ENCODE measurements around the gene TNFRSF6B. TPM values are rescaled to one million over a fixed set of nuclear protein-coding genes. Genes with fewer than 3 reads are reported as not detected.

The TNFRSF6B gene
- total and polyA plus RNA-seq, 7 donors, result 1.2 to 186 (median 4.8) TPM

DNA sequence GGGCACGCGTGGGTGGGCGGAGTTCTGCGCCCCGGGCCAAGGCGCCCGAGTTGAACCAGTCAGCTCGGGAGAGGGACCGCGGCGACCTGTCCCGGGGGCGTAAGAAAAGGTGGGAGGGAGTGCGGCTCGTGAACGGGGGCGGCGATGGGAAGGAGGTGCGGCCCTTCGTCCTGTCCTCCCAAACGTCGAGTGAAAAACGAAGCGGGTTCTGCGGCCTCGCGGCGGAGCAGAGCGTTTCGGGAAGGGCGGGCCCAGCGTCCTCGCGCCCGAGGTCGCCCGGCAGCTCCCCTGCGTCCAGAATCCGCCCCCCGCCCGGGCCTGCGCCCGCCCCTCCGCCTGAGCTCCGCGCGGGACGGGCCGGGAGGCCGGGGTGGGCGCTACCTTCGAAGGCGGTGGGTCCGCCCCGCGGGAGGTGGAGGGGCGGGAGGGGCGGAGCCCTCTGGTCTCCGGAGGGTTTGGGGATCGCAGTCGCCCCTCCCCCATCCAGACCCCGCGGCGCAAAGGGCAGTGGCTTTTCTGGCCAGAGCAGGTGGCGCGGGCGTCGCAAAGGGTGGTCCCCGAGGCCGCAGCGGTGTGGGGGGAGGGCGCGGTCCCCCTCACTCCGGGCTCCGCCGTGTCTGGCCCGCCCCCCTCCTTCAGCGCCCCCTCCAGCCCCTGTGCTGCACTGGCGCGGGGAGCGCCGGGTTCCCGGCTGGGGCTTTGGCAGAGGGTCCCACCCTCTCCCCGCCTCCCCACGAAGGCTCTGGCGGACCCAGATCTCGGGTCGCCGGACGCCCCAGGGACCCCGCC lies 44.1 kb upstream of the TNFRSF6B start:
- H3K27ac ChIP-seq, result peak overlapping the region; percentile 18 to 77 (median 55)
- DNase-seq, result no peak
- peak overlapping the region; percentile 32 to 74 (median 66) for H3K4me3 ChIP-seq
- no peaks in the 10 kb centered on the region for H3K36me3 ChIP-seq
- TF ChIP-seq, protein P1, sequence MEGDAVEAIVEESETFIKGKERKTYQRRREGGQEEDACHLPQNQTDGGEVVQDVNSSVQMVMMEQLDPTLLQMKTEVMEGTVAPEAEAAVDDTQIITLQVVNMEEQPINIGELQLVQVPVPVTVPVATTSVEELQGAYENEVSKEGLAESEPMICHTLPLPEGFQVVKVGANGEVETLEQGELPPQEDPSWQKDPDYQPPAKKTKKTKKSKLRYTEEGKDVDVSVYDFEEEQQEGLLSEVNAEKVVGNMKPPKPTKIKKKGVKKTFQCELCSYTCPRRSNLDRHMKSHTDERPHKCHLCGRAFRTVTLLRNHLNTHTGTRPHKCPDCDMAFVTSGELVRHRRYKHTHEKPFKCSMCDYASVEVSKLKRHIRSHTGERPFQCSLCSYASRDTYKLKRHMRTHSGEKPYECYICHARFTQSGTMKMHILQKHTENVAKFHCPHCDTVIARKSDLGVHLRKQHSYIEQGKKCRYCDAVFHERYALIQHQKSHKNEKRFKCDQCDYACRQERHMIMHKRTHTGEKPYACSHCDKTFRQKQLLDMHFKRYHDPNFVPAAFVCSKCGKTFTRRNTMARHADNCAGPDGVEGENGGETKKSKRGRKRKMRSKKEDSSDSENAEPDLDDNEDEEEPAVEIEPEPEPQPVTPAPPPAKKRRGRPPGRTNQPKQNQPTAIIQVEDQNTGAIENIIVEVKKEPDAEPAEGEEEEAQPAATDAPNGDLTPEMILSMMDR (IDR thresholded peaks at IDR 0.05), result no peak
- TF ChIP-seq POLR2A (IDR thresholded peaks at IDR 0.05) (no peak), EP300 (IDR thresholded peaks at IDR 0.05) (no peak), POLR2AphosphoS5 (IDR thresholded peaks at IDR 0.05) (no peak)
- peaks cover 0 to 14% (median 0%) of the 10 kb centered on the region in 3 donors for H3K27me3 ChIP-seq
- H3K9me3 ChIP-seq, result no peaks in the 10 kb centered on the region
- peaks cover 0 to 38% (median 31%) of the 10 kb centered on the region in 4 donors for H3K4me1 ChIP-seq
- WGBS, 2 donors, result 1 to 2% methylated on average over 91 of the region's 91 CpGs
- intact Hi-C loops (cut with DNase I), result loop anchor here (5.0 to 10.0 kb wide), 2 partner anchors 80 to 322 kb away; partner anchors contain the start of genes HELZ2 and SAMD10

DNA sequence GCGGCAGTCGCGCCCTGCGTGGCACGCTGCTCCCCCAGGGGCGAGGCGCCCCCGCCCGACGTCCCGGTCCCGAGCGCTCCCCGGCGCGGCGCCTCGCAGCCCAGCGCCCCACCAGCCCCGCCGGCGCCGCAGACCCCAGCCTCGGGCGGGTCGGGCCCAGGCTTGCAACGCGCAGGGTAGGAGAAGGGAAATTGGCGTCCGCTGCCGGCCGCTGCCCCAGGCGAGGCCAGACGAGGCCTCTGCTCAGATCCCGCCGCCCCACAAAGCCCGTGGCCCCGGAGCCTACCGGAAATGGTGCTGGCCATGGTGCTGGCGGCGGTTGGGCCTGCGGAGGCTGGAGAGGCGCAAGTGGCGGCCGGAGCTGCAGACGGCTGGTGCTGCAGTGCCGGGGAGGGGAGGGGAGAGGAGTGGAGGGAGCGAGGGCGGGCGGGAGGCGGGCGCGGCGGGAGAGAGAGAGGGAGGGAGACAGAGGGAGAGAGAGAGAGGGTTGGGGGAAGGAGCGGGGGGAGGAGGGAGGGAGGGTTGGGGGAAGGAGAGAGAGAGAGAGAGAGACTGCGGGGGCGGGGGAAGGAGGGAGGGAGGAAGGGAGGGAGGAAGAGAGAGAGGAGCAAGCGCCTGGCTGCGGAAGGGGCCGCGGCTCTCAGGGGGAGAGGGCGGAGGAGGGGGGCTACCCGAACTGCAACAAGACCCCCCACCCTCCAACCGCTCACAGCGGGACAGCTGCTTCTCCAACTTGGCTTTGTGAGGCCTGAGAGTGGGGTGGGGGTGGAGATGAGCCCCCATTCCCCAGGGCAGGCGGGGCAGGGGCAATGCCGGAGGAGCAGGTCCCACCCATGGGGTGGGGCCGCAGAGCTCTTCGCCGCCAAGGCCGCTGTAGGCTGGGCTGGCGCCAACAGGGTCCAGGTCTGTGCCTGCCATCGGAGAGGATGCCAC lies 43.1 kb upstream of the TNFRSF6B start, which contains the start of gene STMN3:
Gene STMN3 (minus strand): TSS at position 384 of the 933 bp plus-strand sequence. CDS start 79 bp downstream, at position 305.
- Histone ChIP-seq H3K27me3 (peaks cover 0 to 14% (median 0%) of the 10 kb centered on the region in 3 donors), H3K4me3 (peak within 1 kb of the TSS; percentile 32 to 74 (median 66)), H3K36me3 (no peaks in the 10 kb centered on the region), H3K4me1 (peaks cover 0 to 44% (median 38%) of the 10 kb centered on the region in 4 donors), H3K9me3 (no peaks in the 10 kb centered on the region), H3K27ac (peak within 1 kb of the TSS; percentile 62 to 78 (median 74))
- intact Hi-C loops (cut with DNase I), result loop anchor here (5.0 to 10.0 kb wide), 2 partner anchors 81 to 321 kb away; partner anchors contain the start of genes HELZ2 and SAMD10
- WGBS, 2 donors, result 1% methylated on average over 72 to 73 of the region's 73 CpGs
- no peak for TF ChIP-seq POLR2A (IDR thresholded peaks at IDR 0.05)
- peak; percentile 33 to 79 (median 70) for TF ChIP-seq POLR2AphosphoS5 (IDR thresholded peaks at IDR 0.05)
- TF ChIP-seq, protein P1 (IDR thresholded peaks at IDR 0.05), result no peak
- peak; percentile 96 for DNase-seq

DNA sequence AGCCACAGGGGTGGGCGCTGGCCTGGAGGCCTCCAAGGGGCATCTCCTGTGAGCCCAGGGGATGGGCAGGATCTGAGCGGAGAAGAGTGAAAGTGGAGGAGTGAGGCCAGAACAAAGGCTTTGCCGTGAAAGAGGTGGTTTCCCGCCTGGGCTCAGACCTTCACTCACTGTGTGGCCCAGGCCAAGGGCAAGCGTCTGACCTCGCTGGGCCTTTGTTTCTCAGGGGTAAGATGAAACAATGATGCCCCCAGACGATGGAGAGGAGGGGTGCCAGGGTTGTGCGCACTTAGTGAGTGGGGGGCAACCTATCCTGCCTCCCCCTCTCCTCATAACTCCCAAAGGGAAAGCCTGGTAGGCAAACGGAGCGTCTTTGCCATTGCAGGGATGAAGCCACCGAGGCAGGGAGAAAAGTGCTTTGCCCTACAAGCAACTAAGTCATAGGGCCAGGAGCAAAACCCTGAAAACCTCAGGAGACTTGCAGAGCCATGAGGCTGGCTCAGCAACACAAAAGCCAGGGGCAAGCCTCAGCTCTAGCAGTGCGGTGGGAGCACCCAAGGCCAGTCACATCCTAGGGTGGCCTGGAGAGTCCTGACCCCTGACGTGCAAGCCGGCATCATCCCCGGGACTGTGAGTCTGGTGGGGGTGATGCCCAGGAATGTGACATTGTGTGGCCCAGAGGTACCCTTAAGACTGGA lies 42.3 kb upstream of the TNFRSF6B start:
- no peaks in the 10 kb centered on the region for H3K36me3 ChIP-seq
- DNase-seq, result no peak
- intact Hi-C loops (cut with DNase I), result loop anchor here (2.0 to 10.0 kb wide), 3 partner anchors 27 to 321 kb away; partner anchors contain the start of genes GMEB2, HELZ2 and SAMD10
- H3K27ac ChIP-seq, result peak overlapping the region; percentile 62 to 78 (median 74)
- H3K4me1 ChIP-seq, result peaks cover 0 to 49% (median 41%) of the 10 kb centered on the region in 4 donors
- no peaks in the 10 kb centered on the region for H3K9me3 ChIP-seq
- peak overlapping the region; percentile 31 to 74 (median 66) for H3K4me3 ChIP-seq
- 49 to 52% methylated on average over 15 of the region's 15 CpGs for WGBS, 2 donors
- TF ChIP-seq POLR2A (IDR thresholded peaks at IDR 0.05), result no peak
- no peak for TF ChIP-seq EP300 (IDR thresholded peaks at IDR 0.05)
- TF ChIP-seq, protein P1 (IDR thresholded peaks at IDR 0.05), result no peak
- peaks cover 0 to 14% (median 0%) of the 10 kb centered on the region in 3 donors for H3K27me3 ChIP-seq

DNA sequence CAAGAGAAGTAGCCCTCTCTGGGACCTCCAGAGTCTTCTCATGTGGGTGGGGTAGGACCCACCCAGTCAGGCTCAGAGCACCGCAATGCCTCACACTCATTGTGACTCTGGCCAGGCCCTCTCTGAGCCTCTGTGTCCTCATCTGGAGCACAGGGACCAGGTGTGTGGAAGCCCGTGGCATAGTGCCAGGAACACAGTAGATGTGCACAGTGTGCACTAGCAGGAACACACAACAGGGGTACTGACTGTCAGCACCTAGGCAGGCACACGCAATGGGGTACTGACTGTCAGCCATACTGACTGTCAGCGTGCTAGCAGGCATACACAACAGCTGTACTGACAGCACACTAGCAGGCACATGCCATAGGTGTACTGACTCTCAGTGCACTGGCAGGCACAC lies 41.2 kb upstream of the TNFRSF6B start:
- whole genome bisulfite sequencing, 2 donors, result 70 to 82% methylated on average over 4 of the region's 4 CpGs
- intact Hi-C loops (cut with DNase I), result loop anchor here (2.0 to 10.0 kb wide), 4 partner anchors 28 to 320 kb away; partner anchors contain the start of genes ARFRP1, GMEB2, PPDPF and SAMD10
- Histone ChIP-seq H3K9me3 (no peaks in the 10 kb centered on the region), H3K36me3 (peaks cover 0 to under 1% (median 0%) of the 10 kb centered on the region in 4 donors), H3K27ac (no peak overlapping the region), H3K27me3 (peaks cover 0 to 14% (median 0%) of the 10 kb centered on the region in 3 donors), H3K4me3 (no peak overlapping the region), H3K4me1 (peaks cover 0 to 54% (median 51%) of the 10 kb centered on the region in 4 donors)
- TF ChIP-seq, protein P1 (IDR thresholded peaks at IDR 0.05), result no peak
- TF ChIP-seq POLR2A (IDR thresholded peaks at IDR 0.05) (no peak), EP300 (IDR thresholded peaks at IDR 0.05) (no peak), POLR2AphosphoS5 (IDR thresholded peaks at IDR 0.05) (no peak)
- DNase-seq, result no peak
